NB4 (cell line): ENCODE results near the gene PTPN4.

ENCODE experiments used
- POLR2A ChIP-seq: IDR thresholded peaks from 2 replicates; pipeline ENCODE4 v1.6.1; 2011; ENCODE audit warnings: mild to moderate bottlenecking; ENCODE audit not compliant: insufficient read length; ENCODE audit errors: extremely low read depth
- TF ChIP-seq, protein P1 (sequence below): IDR thresholded peaks from one replicate; pipeline ENCODE4 v1.5.1; 2012; ENCODE audit warnings: low read depth, low read length

- TF ChIP-seq, protein P1, sequence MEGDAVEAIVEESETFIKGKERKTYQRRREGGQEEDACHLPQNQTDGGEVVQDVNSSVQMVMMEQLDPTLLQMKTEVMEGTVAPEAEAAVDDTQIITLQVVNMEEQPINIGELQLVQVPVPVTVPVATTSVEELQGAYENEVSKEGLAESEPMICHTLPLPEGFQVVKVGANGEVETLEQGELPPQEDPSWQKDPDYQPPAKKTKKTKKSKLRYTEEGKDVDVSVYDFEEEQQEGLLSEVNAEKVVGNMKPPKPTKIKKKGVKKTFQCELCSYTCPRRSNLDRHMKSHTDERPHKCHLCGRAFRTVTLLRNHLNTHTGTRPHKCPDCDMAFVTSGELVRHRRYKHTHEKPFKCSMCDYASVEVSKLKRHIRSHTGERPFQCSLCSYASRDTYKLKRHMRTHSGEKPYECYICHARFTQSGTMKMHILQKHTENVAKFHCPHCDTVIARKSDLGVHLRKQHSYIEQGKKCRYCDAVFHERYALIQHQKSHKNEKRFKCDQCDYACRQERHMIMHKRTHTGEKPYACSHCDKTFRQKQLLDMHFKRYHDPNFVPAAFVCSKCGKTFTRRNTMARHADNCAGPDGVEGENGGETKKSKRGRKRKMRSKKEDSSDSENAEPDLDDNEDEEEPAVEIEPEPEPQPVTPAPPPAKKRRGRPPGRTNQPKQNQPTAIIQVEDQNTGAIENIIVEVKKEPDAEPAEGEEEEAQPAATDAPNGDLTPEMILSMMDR = no peak
- TF ChIP-seq POLR2A = no peak
Measured at GRCh38 chr2:119769645-119770044, 9.9 kb downstream of the PTPN4 start.
